A549 (cell line): ENCODE data around the gene TGFBRAP1.

Experiments
- KDM5A ChIP-seq: fragments of 200-600 bp; sonication (generic); IDR thresholded peaks from 2 replicates; pipeline ENCODE4 v1.6.1; 2016; ENCODE audit warnings: antibody characterized with exemption, mild to moderate bottlenecking
- POLR2A ChIP-seq: IDR thresholded peaks from 2 replicates; pipeline ENCODE4 v1.6.1; 2012; ENCODE audit warnings: mild to moderate bottlenecking, low read length
- RFX5 ChIP-seq: fragments of 450-650 bp; IDR thresholded peaks from 2 replicates; pipeline ENCODE4 v1.7.1; 2014; ENCODE audit warnings: antibody characterized with exemption, mild to moderate bottlenecking, moderate library complexity

GRCh38 chr2:105280281-105280680, 49.3 kb downstream of the TGFBRAP1 start:
- TF ChIP-seq KDM5A (no peak), POLR2A (no peak), RFX5 (no peak)
